HPDE6-E6E7 (cell line): ENCODE data around the gene GAP43.
"Not testable (repeated sequence)": the region's sequence is repeated elsewhere in the genome, so short reads cannot be mapped to it uniquely, and the experiment has no call there.

Source experiments
- DNase-seq: peaks from one replicate; pipeline ENCODE4 v3.0.0; 2011; ENCODE audit warnings: missing footprints; ENCODE audit errors: extremely low spot score

GAP43 gene

GRCh38 chr3:115698851-115699591, 75.7 kb downstream of the GAP43 start:
- DNase-seq: no peak

GRCh38 chr3:115699706-115700105, 76.4 kb downstream of the GAP43 start:
- no peak for DNase-seq

GRCh38 chr3:115702598-115702997, 79.3 kb downstream of the GAP43 start:
- no peak for DNase-seq

GRCh38 chr3:115704661-115705338, 81.5 kb downstream of the GAP43 start:
- no peak for DNase-seq

GRCh38 chr3:115706311-115706829, 83.1 kb downstream of the GAP43 start:
- no peak for DNase-seq

GRCh38 chr3:115708540-115708939, 85.2 kb downstream of the GAP43 start:
- no peak for DNase-seq

- DNase-seq: no peak
Observed at GRCh38 chr3:115709093-115709492, 85.8 kb downstream of the GAP43 start.

GRCh38 chr3:115709931-115710330, 86.6 kb downstream of the GAP43 start:
- no peak for DNase-seq

- DNase-seq: no peak
Observed at GRCh38 chr3:115710799-115711198, 87.5 kb downstream of the GAP43 start.

GRCh38 chr3:115712871-115713270, 89.6 kb downstream of the GAP43 start:
- DNase-seq: no peak

GRCh38 chr3:115713284-115713683, 90.0 kb downstream of the GAP43 start:
- DNase-seq: no peak

- no peak for DNase-seq
Observed at GRCh38 chr3:115715241-115715745, 92.0 kb downstream of the GAP43 start.

GRCh38 chr3:115720983-115721382, 97.7 kb downstream of the GAP43 start:
- no peak for DNase-seq

GRCh38 chr3:115725800-115726199, 102.5 kb downstream of the GAP43 start:
- DNase-seq: no peak

- DNase-seq: no peak
Observed at GRCh38 chr3:115727135-115727534, 103.8 kb downstream of the GAP43 start.

GRCh38 chr3:115728013-115728412, 104.7 kb downstream of the GAP43 start:
- no peak for DNase-seq

GRCh38 chr3:115736341-115736740, 113.0 kb downstream of the GAP43 start:
- DNase-seq: not testable (repeated sequence)

GRCh38 chr3:115741650-115742049, 118.3 kb downstream of the GAP43 start:
- DNase-seq: no peak

- DNase-seq: not testable (repeated sequence)
Observed at GRCh38 chr3:115744516-115744915, 121.2 kb downstream of the GAP43 start.

- not testable (repeated sequence) for DNase-seq
Observed at GRCh38 chr3:115752978-115753377, 129.7 kb downstream of the GAP43 start.

GRCh38 chr3:115758076-115758763, 134.9 kb downstream of the GAP43 start:
- DNase-seq: no peak

GRCh38 chr3:115760716-115761115, 137.4 kb downstream of the GAP43 start:
- DNase-seq: no peak
